Spinal cord (tissue), 10 donors: ENCODE results near the gene ZMIZ2. TPM values are rescaled to one million over a fixed set of nuclear protein-coding genes. Genes with fewer than 3 reads are reported as not detected.
A peak's percentile ranks its signal among the peaks of the same experiment; 100 is the strongest.
"Not testable (repeated sequence)": the region's sequence is repeated elsewhere in the genome, so short reads cannot be mapped to it uniquely, and the experiment has no call there.

Source experiments
- DNase-seq, 6 donors: peaks; one replicate each; pipeline versions ENCODE4 v3.0.0 to v3.0.0-alpha.2; 2013 to 2015; ENCODE audit warnings: low spot score in 6 of 6, low read depth in 4 of 6
- H3K27ac ChIP-seq: one replicate; pipeline ENCODE4 v1.5.1; 2013; ENCODE audit warnings: low read depth, low read length, control low read depth
- H3K27me3 ChIP-seq: one replicate; pipeline ENCODE4 v1.6.1; 2013; ENCODE audit warnings: low read length; ENCODE audit not compliant: control insufficient read depth, insufficient read depth
- H3K36me3 ChIP-seq: one replicate; pipeline ENCODE4 v1.6.1; 2013; ENCODE audit warnings: low read length; ENCODE audit not compliant: control insufficient read depth, insufficient read depth
- H3K4me1 ChIP-seq: one replicate; pipeline ENCODE4 v1.6.1; 2013; ENCODE audit warnings: low read length; ENCODE audit not compliant: control insufficient read depth, insufficient read depth
- H3K4me3 ChIP-seq: one replicate; pipeline ENCODE4 v1.5.1; 2013; ENCODE audit warnings: low read depth, low read length, control low read depth
- H3K9me3 ChIP-seq: one replicate; pipeline ENCODE4 v1.6.1; 2013; ENCODE audit warnings: low read length; ENCODE audit not compliant: control insufficient read depth, insufficient read depth
- WGBS: methylation state at CpG from one replicate; pipeline ENCODE4 v1.1.5; 2013; ENCODE audit warnings: missing lambda C conversion rate; ENCODE audit not compliant: insufficient coverage; 5-methylcytosine and 5-hydroxymethylcytosine counted together
- long read RNA-seq, 4 donors: transcript quantifications; one replicate each; lab custom pipeline, GENCODE V29; 2026
- polyA plus RNA-seq, 2 donors: library from polyadenylated mRNA; unstranded; fragments of 120-200 nt; gene quantifications; one replicate each; pipeline ENCODE4 v1.2.1, GENCODE V29; 2013; ENCODE audit not compliant: insufficient read length in 2 of 2
- total RNA-seq, 2 donors: library from RNA; depleted of rRNA in 1 of 2; stranded (reverse); fragments of 120-200 nt in 1 of 2; fragments of >200 nt in 1 of 2; gene quantifications; one replicate each; pipeline versions ENCODE4 v1.2.3 to v1.2.4, GENCODE V29; 2013 to 2014
- donor health status: healthy.

ZMIZ2 gene, protein sequence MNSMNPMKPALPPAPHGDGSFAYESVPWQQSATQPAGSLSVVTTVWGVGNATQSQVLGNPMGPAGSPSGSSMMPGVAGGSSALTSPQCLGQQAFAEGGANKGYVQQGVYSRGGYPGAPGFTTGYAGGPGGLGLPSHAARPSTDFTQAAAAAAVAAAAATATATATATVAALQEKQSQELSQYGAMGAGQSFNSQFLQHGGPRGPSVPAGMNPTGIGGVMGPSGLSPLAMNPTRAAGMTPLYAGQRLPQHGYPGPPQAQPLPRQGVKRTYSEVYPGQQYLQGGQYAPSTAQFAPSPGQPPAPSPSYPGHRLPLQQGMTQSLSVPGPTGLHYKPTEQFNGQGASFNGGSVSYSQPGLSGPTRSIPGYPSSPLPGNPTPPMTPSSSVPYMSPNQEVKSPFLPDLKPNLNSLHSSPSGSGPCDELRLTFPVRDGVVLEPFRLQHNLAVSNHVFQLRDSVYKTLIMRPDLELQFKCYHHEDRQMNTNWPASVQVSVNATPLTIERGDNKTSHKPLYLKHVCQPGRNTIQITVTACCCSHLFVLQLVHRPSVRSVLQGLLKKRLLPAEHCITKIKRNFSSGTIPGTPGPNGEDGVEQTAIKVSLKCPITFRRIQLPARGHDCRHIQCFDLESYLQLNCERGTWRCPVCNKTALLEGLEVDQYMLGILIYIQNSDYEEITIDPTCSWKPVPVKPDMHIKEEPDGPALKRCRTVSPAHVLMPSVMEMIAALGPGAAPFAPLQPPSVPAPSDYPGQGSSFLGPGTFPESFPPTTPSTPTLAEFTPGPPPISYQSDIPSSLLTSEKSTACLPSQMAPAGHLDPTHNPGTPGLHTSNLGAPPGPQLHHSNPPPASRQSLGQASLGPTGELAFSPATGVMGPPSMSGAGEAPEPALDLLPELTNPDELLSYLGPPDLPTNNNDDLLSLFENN
- 10 to 100 TPM; 11.6 to 21.4 TPM for total RNA-seq
- 100 to 1,000 TPM; 106 to 137 TPM for polyA plus RNA-seq
- long read RNA-seq, donor 1, partial matches to known transcripts, result 11 of 11 reads
- long read RNA-seq, donor 1, other reads (novel, unspliced or antisense), result 0 of 11 reads
- long read RNA-seq, donor 2, partial matches to known transcripts, result 19 of 23 reads
- long read RNA-seq, donor 2, other reads (novel, unspliced or antisense), result 0 of 23 reads
- long read RNA-seq, donor 3, partial matches to known transcripts, result 6 of 8 reads
- long read RNA-seq, donor 3, other reads (novel, unspliced or antisense), result 0 of 8 reads
- long read RNA-seq, donor 4, partial matches to known transcripts, result 14 of 17 reads
- long read RNA-seq, donor 4, other reads (novel, unspliced or antisense), result 0 of 17 reads

DNA sequence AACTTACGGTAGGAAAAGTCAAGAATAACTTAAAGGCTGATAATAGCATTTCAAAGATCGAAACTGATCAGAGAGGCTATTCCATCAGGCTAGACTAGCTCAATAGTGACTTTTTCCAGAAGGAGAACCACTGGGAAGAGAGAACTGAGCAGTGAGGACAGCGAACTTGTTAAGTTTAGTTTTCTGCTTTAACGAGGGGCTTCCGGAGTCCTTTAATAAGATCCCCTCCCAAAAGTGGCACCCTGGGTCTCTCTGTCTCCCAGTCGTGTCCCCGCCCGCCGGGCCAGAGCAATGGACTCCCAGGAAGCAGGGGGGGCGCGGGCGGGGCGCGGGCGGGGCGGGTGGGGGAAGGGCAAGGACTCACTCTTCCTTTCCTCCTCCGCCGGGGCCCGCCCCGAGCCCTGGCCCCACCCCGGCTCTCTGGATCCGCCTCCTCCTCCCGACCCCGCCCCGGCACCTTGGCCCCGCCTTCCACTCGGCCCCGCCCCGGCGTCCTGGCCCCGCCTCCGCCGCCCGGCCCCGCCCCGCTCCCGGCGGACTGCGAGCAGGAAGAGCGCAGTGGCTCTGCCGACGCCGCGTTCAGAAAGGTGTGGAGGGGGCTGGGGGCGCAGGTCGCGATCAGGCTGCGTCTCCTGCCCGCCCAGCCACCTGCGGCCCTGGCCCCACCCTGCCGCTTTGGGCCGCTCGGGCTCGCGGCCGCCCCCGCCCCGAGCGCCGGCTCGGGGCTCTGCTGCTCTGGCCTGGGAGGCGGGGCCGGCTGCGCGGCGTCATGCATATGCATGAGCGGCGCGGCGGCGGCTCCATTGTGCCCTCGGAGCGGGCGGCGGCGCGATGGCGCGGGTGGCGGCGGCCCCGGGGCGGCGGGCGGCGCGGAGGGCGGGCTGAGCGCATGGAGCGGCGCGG is at the start of gene ZMIZ2:
TSS of gene ZMIZ2 (plus strand) at position 803 of the 903 bp plus-strand sequence. CDS start 7,403 bp downstream, outside the sequence.
- 0% methylated on average over 87 of the region's 92 CpGs for WGBS
- Histone ChIP-seq H3K27me3 (no peaks in the 10 kb centered on the region), H3K9me3 (no peaks in the 10 kb centered on the region)

DNA sequence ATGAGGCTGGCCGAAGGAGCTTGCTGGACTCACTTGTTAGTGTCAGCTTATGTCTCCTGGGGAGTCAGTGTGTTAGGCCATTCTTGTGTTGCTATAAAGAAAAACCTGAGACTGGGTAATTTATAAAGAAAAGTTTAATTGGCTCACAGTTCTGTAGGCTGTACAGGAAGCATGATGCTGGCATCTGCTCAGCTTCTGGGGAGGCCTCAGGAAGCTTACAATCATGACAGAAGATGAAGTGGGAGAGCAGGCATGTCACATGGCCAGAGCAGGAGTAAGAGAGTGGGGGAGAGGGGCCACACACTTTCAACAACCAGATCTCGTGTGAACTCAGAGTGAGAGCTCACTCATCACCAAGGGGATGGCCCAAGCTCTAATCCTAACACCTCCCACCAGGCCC is 49.0 kb upstream of the ZMIZ2 start:
- 88% methylated on average over 2 of the region's 2 CpGs for WGBS
- not testable (repeated sequence) for H3K27ac ChIP-seq

More for the DNA sequence above, at the start of gene ZMIZ2:
- peak; percentile 69 to 97 (median 84) for DNase-seq
- peaks cover 24% of the 10 kb centered on the region for H3K4me1 ChIP-seq
- H3K27ac ChIP-seq, result peak within 1 kb of the TSS; percentile 94
- H3K4me3 ChIP-seq, result peak within 1 kb of the TSS; percentile 83
- H3K36me3 ChIP-seq, result peaks cover 14% of the 10 kb centered on the region

DNA sequence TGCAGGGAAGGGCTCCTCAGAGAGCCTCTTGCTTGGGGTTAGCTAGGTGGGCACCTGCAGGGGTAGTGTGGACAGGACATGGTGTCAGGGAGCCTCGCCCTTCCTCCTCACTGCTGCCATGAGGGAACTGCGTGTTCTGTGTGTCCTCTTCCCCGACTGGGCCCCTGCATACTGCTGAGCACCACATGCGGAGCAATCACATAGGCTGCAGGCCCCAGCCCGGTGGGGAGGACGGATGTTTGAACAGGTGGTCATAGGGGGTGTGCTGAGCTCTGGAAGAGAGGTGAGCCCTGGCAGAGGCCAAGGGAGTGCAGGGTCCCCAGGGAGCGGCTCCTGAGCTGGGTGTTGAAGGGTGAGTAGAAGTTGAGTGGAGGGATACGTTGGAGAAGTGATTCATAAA is 48.3 kb upstream of the ZMIZ2 start:
- H3K36me3 ChIP-seq, result peaks cover 78% of the 10 kb centered on the region
- no peaks in the 10 kb centered on the region for H3K27me3 ChIP-seq
- H3K4me1 ChIP-seq, result no peaks in the 10 kb centered on the region
- WGBS, result 93% methylated on average over 8 of the region's 8 CpGs
- no peak overlapping the region for H3K27ac ChIP-seq
- no peak overlapping the region for H3K4me3 ChIP-seq
- DNase-seq, result no peak
- no peaks in the 10 kb centered on the region for H3K9me3 ChIP-seq

More for the DNA sequence above, 49.0 kb upstream of the ZMIZ2 start:
- DNase-seq, H3K27me3 ChIP-seq, H3K4me1 ChIP-seq, H3K4me3 ChIP-seq, H3K9me3 ChIP-seq: not testable (repeated sequence)
- H3K36me3 ChIP-seq, result peaks cover 84% of the 10 kb centered on the region

DNA sequence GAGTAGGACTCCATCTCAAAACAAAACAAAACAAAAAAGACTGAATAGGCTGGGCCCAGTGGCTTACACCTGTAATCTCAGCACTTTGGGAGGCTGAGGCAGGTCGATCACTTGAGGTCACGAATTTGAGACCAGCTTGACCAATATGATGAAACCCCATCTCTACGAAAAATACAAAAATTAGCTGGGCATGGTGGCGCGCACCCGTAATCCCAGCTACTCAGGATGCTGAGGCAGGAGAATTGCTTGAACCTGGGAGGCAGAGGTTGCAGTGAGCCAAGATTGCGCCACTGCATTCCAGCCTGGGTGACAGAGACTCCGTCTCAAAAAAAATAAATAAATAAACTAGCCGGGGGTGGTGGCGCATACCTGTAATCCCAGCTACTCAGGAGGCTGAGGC is 45.3 kb upstream of the ZMIZ2 start:
- DNase-seq, H3K9me3 ChIP-seq, H3K4me3 ChIP-seq, H3K27me3 ChIP-seq, H3K27ac ChIP-seq, H3K4me1 ChIP-seq: not testable (repeated sequence)
- H3K36me3 ChIP-seq, result peaks cover 69% of the 10 kb centered on the region
- 87% methylated on average over 6 of the region's 10 CpGs for WGBS

DNA sequence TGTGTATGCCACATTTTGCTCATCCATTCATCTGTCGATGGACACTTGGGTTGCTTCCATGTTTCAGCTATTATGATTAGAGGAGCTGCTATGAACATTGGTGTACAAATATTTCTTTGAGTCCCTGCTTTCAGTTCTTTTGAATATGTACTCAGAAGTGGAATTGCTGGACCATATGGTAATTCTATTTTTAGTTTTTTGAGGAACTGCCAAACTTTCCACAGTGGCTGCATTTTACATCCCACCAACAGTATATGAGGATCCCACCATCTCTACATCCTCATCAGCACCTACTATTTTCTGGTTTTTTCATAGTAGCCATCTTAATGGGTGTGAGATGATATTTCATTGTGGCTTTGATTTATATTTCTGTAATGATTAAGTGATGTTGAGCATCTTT is 44.7 kb upstream of the ZMIZ2 start:
- Histone ChIP-seq H3K27me3 (no peaks in the 10 kb centered on the region), H3K27ac (no peak overlapping the region), H3K4me3 (no peak overlapping the region), H3K4me1 (no peaks in the 10 kb centered on the region), H3K9me3 (no peaks in the 10 kb centered on the region), H3K36me3 (peaks cover 69% of the 10 kb centered on the region)
- no CpG with 5 or more reads among the region's 1 CpG for WGBS
- peak in 1 of 6 donors; percentile 59 for DNase-seq

DNA sequence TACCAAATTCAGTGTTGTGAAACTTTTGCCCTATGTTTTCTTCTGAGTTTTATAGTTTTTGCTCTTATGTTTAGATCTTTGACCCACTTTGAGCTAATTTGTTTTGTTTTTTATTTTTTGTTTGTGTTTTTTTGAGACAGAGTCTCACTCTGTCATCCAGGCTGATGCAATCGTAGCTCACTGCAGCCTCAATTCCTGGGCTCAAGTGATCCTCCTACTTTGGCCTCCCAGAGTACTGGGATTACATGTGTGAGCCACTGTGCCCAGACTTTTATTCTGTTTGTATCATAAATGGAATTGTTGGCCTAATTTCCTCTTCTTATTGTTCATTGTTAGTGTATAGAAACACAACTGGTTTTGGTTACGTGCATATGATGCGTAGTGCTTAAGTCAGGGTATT is 43.2 kb upstream of the ZMIZ2 start:
- DNase-seq, result no peak
- Histone ChIP-seq H3K4me1 (no peaks in the 10 kb centered on the region), H3K27me3 (no peaks in the 10 kb centered on the region), H3K9me3 (no peaks in the 10 kb centered on the region), H3K4me3 (no peak overlapping the region), H3K36me3 (peaks cover 68% of the 10 kb centered on the region), H3K27ac (no peak overlapping the region)
- no CpG with 5 or more reads among the region's 3 CpGs for WGBS

DNA sequence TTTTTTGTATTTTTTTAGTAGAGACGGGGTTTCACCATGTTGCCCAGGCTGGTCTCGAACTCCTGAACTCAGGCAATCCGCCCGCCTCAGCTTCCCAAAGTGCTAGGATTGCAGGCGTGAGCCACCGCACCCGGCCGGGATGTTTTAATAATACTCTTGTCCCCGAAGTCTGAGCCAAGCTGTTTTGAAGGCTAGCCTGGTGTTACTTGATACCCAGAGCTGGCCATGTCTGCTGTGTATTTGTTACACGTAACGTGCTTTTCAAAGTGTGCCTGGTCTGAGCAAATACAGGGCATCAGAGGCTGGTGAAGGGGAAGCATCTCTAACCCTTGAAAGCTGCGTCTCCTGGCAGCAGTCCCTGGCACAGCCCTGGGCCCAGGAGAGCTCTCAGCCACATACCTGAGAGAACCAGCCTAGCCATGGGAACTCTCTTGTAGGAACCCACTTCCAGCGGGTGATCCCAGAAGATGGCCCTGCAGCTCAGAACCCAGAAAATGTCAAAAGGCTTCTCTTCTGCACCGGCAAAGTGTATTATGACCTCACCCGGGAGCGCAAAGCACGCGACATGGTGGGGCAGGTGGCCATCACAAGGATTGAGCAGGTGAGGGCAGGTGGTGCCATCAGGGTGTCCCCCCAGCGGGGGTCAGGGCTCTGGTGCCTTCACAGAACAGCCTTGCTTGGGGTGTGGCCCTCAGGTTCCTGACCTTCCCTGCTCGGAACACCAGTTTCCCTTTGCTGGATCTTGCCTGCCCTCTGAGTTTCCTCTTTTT is 41.7 kb upstream of the ZMIZ2 start:
- no peaks in the 10 kb centered on the region for H3K4me1 ChIP-seq
- WGBS, result 95% methylated on average over 20 of the region's 20 CpGs
- no peak overlapping the region for H3K27ac ChIP-seq
- H3K36me3 ChIP-seq, result peaks cover 53% of the 10 kb centered on the region
- H3K27me3 ChIP-seq, result no peaks in the 10 kb centered on the region
- H3K9me3 ChIP-seq, result no peaks in the 10 kb centered on the region
- no peak overlapping the region for H3K4me3 ChIP-seq
- no peak for DNase-seq

DNA sequence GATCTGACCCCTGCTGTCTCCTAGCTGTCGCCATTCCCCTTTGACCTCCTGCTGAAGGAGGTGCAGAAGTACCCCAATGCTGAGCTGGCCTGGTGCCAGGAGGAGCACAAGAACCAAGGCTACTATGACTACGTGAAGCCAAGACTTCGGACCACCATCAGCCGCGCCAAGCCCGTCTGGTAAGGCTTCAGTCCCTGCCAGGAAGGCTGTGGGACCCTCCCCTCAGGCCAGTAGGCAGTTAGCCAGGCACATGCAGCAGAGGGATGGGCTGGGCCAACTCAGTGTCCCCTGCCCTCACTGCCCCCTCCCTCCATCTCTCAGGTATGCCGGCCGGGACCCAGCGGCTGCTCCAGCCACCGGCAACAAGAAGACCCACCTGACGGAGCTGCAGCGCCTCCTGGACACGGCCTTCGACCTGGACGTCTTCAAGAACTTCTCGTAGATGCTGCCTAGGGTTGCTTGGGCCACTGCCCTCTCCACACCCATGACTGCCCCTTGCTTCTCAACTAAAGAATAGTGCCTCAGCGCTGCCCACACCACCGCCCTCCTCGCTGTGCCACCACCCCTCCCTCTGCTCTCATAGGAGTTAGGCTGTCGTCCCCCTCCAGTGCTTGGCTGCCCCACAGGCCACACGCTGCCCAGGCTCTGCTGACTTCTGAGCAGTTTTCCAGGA is 41.0 kb upstream of the ZMIZ2 start:
- 94% methylated on average over 21 of the region's 21 CpGs for WGBS

More for the DNA sequence above, 41.0 kb upstream of the ZMIZ2 start:
- H3K4me1 ChIP-seq, result no peaks in the 10 kb centered on the region
- no peak for DNase-seq
- H3K9me3 ChIP-seq, result no peaks in the 10 kb centered on the region
- peaks cover 47% of the 10 kb centered on the region for H3K36me3 ChIP-seq
- H3K4me3 ChIP-seq, result no peak overlapping the region
- no peaks in the 10 kb centered on the region for H3K27me3 ChIP-seq
- no peak overlapping the region for H3K27ac ChIP-seq
